ENCODE results near the gene CDADC1.

The CDADC1 gene

GRCh38 chr13:49246850-49247642 lies 679 bp upstream of the CDADC1 start:
- peak; percentile 34 for ATAC-seq (replicated peaks; ENCODE audit: extremely low read depth, poor library complexity, severe bottlenecking)
- peaks cover 33% of the 10 kb centered on the region for H3K4me1 Mint-ChIP-seq
- H3K9me3 Mint-ChIP-seq, result no peaks in the 10 kb centered on the region
- DNase-seq (ENCODE audit: low spot score in 2 of 2), result no peak
- peaks cover 13% of the 10 kb centered on the region for H3K36me3 Mint-ChIP-seq (ENCODE audit: insufficient read depth)
- H3K27ac Mint-ChIP-seq (ENCODE audit: low read depth), result peak overlapping the region; percentile 100
- H3K4me3 Mint-ChIP-seq, result peak overlapping the region; percentile 99
- H3K27me3 Mint-ChIP-seq, result no peaks in the 10 kb centered on the region

GRCh38 chr13:49248622-49249002 lies 887 bp downstream of the CDADC1 start:
- peaks cover 38% of the 10 kb centered on the region for H3K4me1 Mint-ChIP-seq
- H3K27ac Mint-ChIP-seq (ENCODE audit: low read depth), result peak overlapping the region; percentile 100
- DNase-seq (ENCODE audit: low spot score in 2 of 2), result no peak
- ATAC-seq (replicated peaks; ENCODE audit: extremely low read depth, poor library complexity, severe bottlenecking), result no peak
- no peaks in the 10 kb centered on the region for H3K9me3 Mint-ChIP-seq
- H3K27me3 Mint-ChIP-seq, result no peaks in the 10 kb centered on the region
- H3K36me3 Mint-ChIP-seq (ENCODE audit: insufficient read depth), result peaks cover 16% of the 10 kb centered on the region
- H3K4me3 Mint-ChIP-seq, result peak overlapping the region; percentile 99

- ATAC-seq (replicated peaks; ENCODE audit: extremely low read depth, poor library complexity, severe bottlenecking) (no peak), DNase-seq (ENCODE audit: low spot score in 2 of 2) (no peak)
- Mint-ChIP-seq H3K4me3 (no peak overlapping the region), H3K4me1 (peaks cover 52% of the 10 kb centered on the region), H3K27ac (ENCODE audit: low read depth) (no peak overlapping the region), H3K9me3 (no peaks in the 10 kb centered on the region), H3K36me3 (ENCODE audit: insufficient read depth) (peaks cover 22% of the 10 kb centered on the region), H3K27me3 (no peaks in the 10 kb centered on the region)
These were observed 3.6 kb downstream of the CDADC1 start for GRCh38 chr13:49251326-49251725.

- Mint-ChIP-seq H3K27me3 (no peaks in the 10 kb centered on the region), H3K27ac (ENCODE audit: low read depth) (peak overlapping the region; percentile 44), H3K4me3 (no peak overlapping the region), H3K4me1 (peaks cover 46% of the 10 kb centered on the region), H3K9me3 (no peaks in the 10 kb centered on the region), H3K36me3 (ENCODE audit: insufficient read depth) (peaks cover 17% of the 10 kb centered on the region)
- DNase-seq (ENCODE audit: low spot score in 2 of 2), result no peak
- no peak for ATAC-seq (replicated peaks; ENCODE audit: extremely low read depth, poor library complexity, severe bottlenecking)
These were observed 5.6 kb downstream of the CDADC1 start for GRCh38 chr13:49253310-49253709.

- no peak overlapping the region for H3K4me3 Mint-ChIP-seq
These were observed 6.3 kb downstream of the CDADC1 start for GRCh38 chr13:49254007-49254406.

GRCh38 chr13:49256841-49257240 lies 9.1 kb downstream of the CDADC1 start:
- Mint-ChIP-seq H3K27me3 (no peaks in the 10 kb centered on the region), H3K4me1 (peaks cover 27% of the 10 kb centered on the region), H3K4me3 (no peak overlapping the region), H3K9me3 (no peaks in the 10 kb centered on the region), H3K27ac (ENCODE audit: low read depth) (peak overlapping the region; percentile 29), H3K36me3 (ENCODE audit: insufficient read depth) (peaks cover 20% of the 10 kb centered on the region)
- ATAC-seq (replicated peaks; ENCODE audit: extremely low read depth, poor library complexity, severe bottlenecking) (no peak), DNase-seq (ENCODE audit: low spot score in 2 of 2) (no peak)

More at GRCh38 chr13:49254007-49254406, 6.3 kb downstream of the CDADC1 start:
- Mint-ChIP-seq H3K9me3 (no peaks in the 10 kb centered on the region), H3K36me3 (ENCODE audit: insufficient read depth) (peaks cover 12% of the 10 kb centered on the region), H3K27ac (ENCODE audit: low read depth) (peak overlapping the region; percentile 44), H3K27me3 (no peaks in the 10 kb centered on the region), H3K4me1 (peaks cover 41% of the 10 kb centered on the region)
- DNase-seq (ENCODE audit: low spot score in 2 of 2) (no peak), ATAC-seq (replicated peaks; ENCODE audit: extremely low read depth, poor library complexity, severe bottlenecking) (no peak)

GRCh38 chr13:49258089-49258796 lies 10.5 kb downstream of the CDADC1 start:
- H3K36me3 Mint-ChIP-seq (ENCODE audit: insufficient read depth), result peaks cover 24% of the 10 kb centered on the region
- ATAC-seq (replicated peaks; ENCODE audit: extremely low read depth, poor library complexity, severe bottlenecking) (peak; percentile 55), DNase-seq (ENCODE audit: low spot score in 2 of 2) (no peak)
- H3K9me3 Mint-ChIP-seq, result no peaks in the 10 kb centered on the region
- no peaks in the 10 kb centered on the region for H3K27me3 Mint-ChIP-seq
- H3K4me1 Mint-ChIP-seq, result peaks cover 24% of the 10 kb centered on the region
- peak overlapping the region; percentile 79 for H3K4me3 Mint-ChIP-seq
- H3K27ac Mint-ChIP-seq (ENCODE audit: low read depth), result peak overlapping the region; percentile 94

- no peaks in the 10 kb centered on the region for H3K27me3 Mint-ChIP-seq
- peaks cover 14% of the 10 kb centered on the region for H3K4me1 Mint-ChIP-seq
- DNase-seq (ENCODE audit: low spot score in 2 of 2), result no peak
- H3K36me3 Mint-ChIP-seq (ENCODE audit: insufficient read depth), result peaks cover 25% of the 10 kb centered on the region
- no peak overlapping the region for H3K27ac Mint-ChIP-seq (ENCODE audit: low read depth)
- ATAC-seq (replicated peaks; ENCODE audit: extremely low read depth, poor library complexity, severe bottlenecking), result no peak
- no peak overlapping the region for H3K4me3 Mint-ChIP-seq
- no peaks in the 10 kb centered on the region for H3K9me3 Mint-ChIP-seq
These were observed 11.9 kb downstream of the CDADC1 start for GRCh38 chr13:49259586-49259985.

- Mint-ChIP-seq H3K27me3 (no peaks in the 10 kb centered on the region), H3K36me3 (ENCODE audit: insufficient read depth) (peaks cover 21% of the 10 kb centered on the region), H3K4me1 (peaks cover 8% of the 10 kb centered on the region), H3K27ac (ENCODE audit: low read depth) (no peak overlapping the region), H3K9me3 (no peaks in the 10 kb centered on the region), H3K4me3 (no peak overlapping the region)
- no peak for DNase-seq (ENCODE audit: low spot score in 2 of 2)
- ATAC-seq (replicated peaks; ENCODE audit: extremely low read depth, poor library complexity, severe bottlenecking), result no peak
These were observed 14.9 kb downstream of the CDADC1 start for GRCh38 chr13:49262634-49263033.

GRCh38 chr13:49265822-49266221 lies 18.1 kb downstream of the CDADC1 start:
- DNase-seq (ENCODE audit: low spot score in 2 of 2), result no peak
- Mint-ChIP-seq H3K27ac (ENCODE audit: low read depth) (no peak overlapping the region), H3K27me3 (no peaks in the 10 kb centered on the region), H3K9me3 (no peaks in the 10 kb centered on the region), H3K4me3 (no peak overlapping the region), H3K4me1 (no peaks in the 10 kb centered on the region), H3K36me3 (ENCODE audit: insufficient read depth) (peaks cover 19% of the 10 kb centered on the region)
- ATAC-seq (replicated peaks; ENCODE audit: extremely low read depth, poor library complexity, severe bottlenecking), result no peak

- Mint-ChIP-seq H3K27me3 (no peaks in the 10 kb centered on the region), H3K36me3 (ENCODE audit: insufficient read depth) (peaks cover 11% of the 10 kb centered on the region), H3K4me3 (no peak overlapping the region), H3K4me1 (no peaks in the 10 kb centered on the region), H3K9me3 (no peaks in the 10 kb centered on the region), H3K27ac (ENCODE audit: low read depth) (no peak overlapping the region)
- DNase-seq (ENCODE audit: low spot score in 2 of 2), result no peak
- no peak for ATAC-seq (replicated peaks; ENCODE audit: extremely low read depth, poor library complexity, severe bottlenecking)
These were observed 23.5 kb downstream of the CDADC1 start for GRCh38 chr13:49271264-49271663.

- no peak overlapping the region for H3K27ac Mint-ChIP-seq (ENCODE audit: low read depth)
- no peak for DNase-seq (ENCODE audit: low spot score in 2 of 2)
- H3K4me3 Mint-ChIP-seq, result no peak overlapping the region
- H3K4me1 Mint-ChIP-seq, result no peaks in the 10 kb centered on the region
- H3K27me3 Mint-ChIP-seq, result no peaks in the 10 kb centered on the region
- no peak for ATAC-seq (replicated peaks; ENCODE audit: extremely low read depth, poor library complexity, severe bottlenecking)
- H3K36me3 Mint-ChIP-seq (ENCODE audit: insufficient read depth), result peaks cover 9% of the 10 kb centered on the region
- no peaks in the 10 kb centered on the region for H3K9me3 Mint-ChIP-seq
These were observed 24.6 kb downstream of the CDADC1 start for GRCh38 chr13:49272296-49272695.

GRCh38 chr13:49278211-49278610 lies 30.5 kb downstream of the CDADC1 start:
- Mint-ChIP-seq H3K36me3 (ENCODE audit: insufficient read depth) (peaks cover 10% of the 10 kb centered on the region), H3K9me3 (no peaks in the 10 kb centered on the region), H3K4me3 (no peak overlapping the region), H3K4me1 (no peaks in the 10 kb centered on the region), H3K27ac (ENCODE audit: low read depth) (no peak overlapping the region), H3K27me3 (no peaks in the 10 kb centered on the region)
- ATAC-seq (replicated peaks; ENCODE audit: extremely low read depth, poor library complexity, severe bottlenecking) (no peak), DNase-seq (ENCODE audit: low spot score in 2 of 2) (no peak)

Measured in central memory CD8-positive, alpha-beta T cell (primary cell).